Measurements from ENCODE around the gene SUV39H1.
A peak's percentile ranks its signal among the peaks of the same experiment; 100 is the strongest.
"Not testable (repeated sequence)": the region's sequence is repeated elsewhere in the genome, so short reads cannot be mapped to it uniquely, and the experiment has no call there.

SUV39H1 gene

GRCh38 chrX:48696301-48696908 is at the start of gene SUV39H1:
Gene SUV39H1 (plus strand): TSS chrX:48696734. CDS start chrX:48696785, 51 bp downstream.
- DNase-seq = peak; percentile 95
- TF ChIP-seq POLR2A (IDR thresholded peaks at IDR 0.05; ENCODE audit: low read length) (peak; percentile 61), GATA1 (IDR thresholded peaks at IDR 0.05; ENCODE audit: low read depth, low read length) (no peak)

- TF ChIP-seq POLR2A (IDR thresholded peaks at IDR 0.05; ENCODE audit: low read length) (no peak), GATA1 (IDR thresholded peaks at IDR 0.05; ENCODE audit: low read depth, low read length) (no peak)
- DNase-seq = peak; percentile 40 to 47
These were observed 48.2 kb upstream of the SUV39H1 start for GRCh38 chrX:48648336-48648751.

GRCh38 chrX:48649102-48649501 is 47.4 kb upstream of the SUV39H1 start:
- TF ChIP-seq POLR2A (IDR thresholded peaks at IDR 0.05; ENCODE audit: low read length) (no peak), GATA1 (IDR thresholded peaks at IDR 0.05; ENCODE audit: low read depth, low read length) (no peak)
- DNase-seq = no peak

GRCh38 chrX:48652055-48652579 is 44.4 kb upstream of the SUV39H1 start:
- DNase-seq = peak; percentile 5 to 6

DNA sequence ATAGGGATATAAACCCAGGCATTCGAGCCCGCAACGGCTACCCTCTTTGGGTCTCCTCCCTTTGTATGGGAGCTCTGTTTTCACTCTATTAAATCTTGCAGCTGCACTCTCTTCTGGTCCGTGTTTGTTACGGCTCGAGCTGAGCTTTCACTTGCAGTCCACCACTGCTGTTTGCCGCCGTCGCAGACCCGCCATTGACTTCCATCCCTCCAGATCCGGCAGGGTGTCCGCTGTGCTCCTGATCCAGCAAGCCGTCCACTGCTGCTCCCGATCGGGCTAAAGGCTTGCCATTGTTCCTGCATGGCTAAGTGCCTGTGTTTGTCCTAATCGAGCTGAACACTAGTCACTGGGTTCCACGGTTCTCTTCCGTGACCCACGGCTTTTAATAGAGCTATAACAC is 41.8 kb upstream of the SUV39H1 start:
- DNase-seq = not testable (repeated sequence)

DNA sequence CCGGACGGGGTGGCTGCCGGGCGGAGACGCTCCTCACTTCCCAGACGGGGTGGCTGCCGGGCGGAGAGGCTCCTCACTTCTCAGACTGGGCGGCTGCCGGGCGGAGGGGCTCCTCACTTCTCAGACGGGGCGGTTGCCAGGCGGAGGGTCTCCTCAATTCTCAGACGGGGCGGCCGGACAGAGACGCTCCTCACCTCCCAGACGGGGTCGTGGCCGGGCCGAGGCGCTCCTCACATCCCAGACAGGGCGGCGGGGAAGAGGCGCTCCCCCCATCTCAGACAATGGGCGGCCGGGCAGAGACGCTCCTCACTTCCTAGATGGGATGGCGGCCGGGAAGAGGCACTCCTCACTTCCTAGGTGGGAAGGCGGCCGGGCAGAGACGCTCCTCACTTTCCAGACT is 36.8 kb upstream of the SUV39H1 start:
- DNase-seq = not testable (repeated sequence)

DNA sequence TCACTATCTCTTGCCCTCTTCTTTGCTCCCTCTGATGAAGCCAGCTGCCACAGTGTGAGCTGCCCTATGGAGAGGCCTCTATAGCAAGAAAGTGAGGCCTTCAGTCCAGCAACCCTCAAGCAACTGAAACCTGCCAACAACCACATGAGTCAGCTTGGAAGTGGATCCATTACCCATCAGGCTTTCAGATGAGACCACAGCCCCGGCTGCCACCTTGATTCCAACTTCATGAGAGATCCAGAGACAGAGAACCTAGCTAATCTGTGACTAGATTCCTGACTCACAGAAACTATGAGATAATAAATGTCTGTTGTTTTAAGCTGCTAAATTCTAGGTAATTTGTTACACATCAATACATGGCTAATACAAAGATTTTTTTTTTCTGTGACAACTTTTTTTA is 33.3 kb upstream of the SUV39H1 start:
- TF ChIP-seq POLR2A (IDR thresholded peaks at IDR 0.05; ENCODE audit: low read length) (no peak), GATA1 (IDR thresholded peaks at IDR 0.05; ENCODE audit: low read depth, low read length) (no peak)
- DNase-seq = no peak

- TF ChIP-seq GATA1 (IDR thresholded peaks at IDR 0.05; ENCODE audit: low read depth, low read length) (no peak), POLR2A (IDR thresholded peaks at IDR 0.05; ENCODE audit: low read length) (no peak)
- no peak for DNase-seq
These were observed 32.4 kb upstream of the SUV39H1 start for GRCh38 chrX:48664156-48664555.

GRCh38 chrX:48665991-48666390 is 30.5 kb upstream of the SUV39H1 start:
- TF ChIP-seq POLR2A (IDR thresholded peaks at IDR 0.05; ENCODE audit: low read length) = no peak
- no peak for TF ChIP-seq GATA1 (IDR thresholded peaks at IDR 0.05; ENCODE audit: low read depth, low read length)
- DNase-seq = no peak

DNA sequence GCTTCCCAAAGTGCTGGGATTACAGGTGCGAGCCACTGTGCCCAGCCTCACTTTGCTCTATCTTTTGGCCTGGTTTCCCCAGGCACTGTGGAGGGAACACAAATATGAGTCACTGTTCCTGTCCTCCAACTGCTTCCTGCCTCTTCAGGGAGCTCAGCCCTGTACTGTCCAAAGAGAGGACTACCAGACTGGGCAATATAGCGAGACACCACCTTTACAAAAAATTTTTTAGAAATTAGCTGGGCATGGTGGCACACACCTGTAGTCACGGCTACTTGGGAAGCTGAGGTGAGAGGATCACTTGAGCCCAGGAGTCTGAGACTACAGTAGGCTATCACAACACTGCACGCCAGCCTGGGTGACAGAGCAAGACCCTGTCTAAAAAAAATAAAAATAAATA is 29.9 kb upstream of the SUV39H1 start:
- no peak for TF ChIP-seq GATA1 (IDR thresholded peaks at IDR 0.05; ENCODE audit: low read depth, low read length)
- no peak for TF ChIP-seq POLR2A (IDR thresholded peaks at IDR 0.05; ENCODE audit: low read length)
- no peak for DNase-seq

DNA sequence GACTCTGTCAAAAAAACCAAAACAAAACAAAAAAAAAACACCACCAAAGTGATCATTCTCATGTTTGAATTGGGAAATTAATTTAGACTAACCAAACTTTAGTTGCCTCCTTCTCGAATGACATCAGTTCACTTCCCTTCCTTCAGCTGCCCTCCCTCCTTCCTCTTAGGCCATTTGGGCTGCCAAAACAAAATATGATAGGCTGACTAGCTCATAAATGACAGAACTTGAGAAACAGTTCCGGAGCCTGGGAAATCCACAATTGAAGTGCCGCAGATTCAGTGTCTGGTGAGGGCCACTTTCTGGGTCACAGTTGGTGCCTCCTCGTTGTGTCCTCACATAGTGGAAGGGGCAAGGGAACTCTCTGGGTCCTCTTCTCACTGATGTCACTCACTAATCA is 29.0 kb upstream of the SUV39H1 start:
- DNase-seq = no peak
- no peak for TF ChIP-seq POLR2A (IDR thresholded peaks at IDR 0.05; ENCODE audit: low read length)
- no peak for TF ChIP-seq GATA1 (IDR thresholded peaks at IDR 0.05; ENCODE audit: low read depth, low read length)

DNA sequence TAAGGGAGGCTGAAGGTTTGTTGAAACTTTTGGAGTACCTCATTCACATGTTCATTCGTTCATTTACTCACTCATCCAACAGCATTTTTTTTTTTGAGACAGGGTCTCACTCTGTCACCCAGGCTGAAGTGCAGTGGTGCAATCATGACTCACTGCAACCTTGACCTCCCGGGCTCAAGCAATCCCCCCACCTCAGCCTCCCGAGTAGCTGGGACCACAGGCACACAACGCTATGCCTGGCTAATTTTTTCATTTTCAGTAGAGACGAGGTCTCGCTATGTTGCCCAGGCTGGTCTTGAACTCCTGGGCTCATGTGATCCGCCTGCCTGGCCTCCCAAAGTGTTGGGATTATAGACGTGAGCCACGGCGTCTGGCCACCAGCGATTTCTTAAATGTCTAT is 28.3 kb upstream of the SUV39H1 start:
- DNase-seq = not testable (repeated sequence)

GRCh38 chrX:48676106-48676892 is 20.2 kb upstream of the SUV39H1 start:
- TF ChIP-seq POLR2A (IDR thresholded peaks at IDR 0.05; ENCODE audit: low read length) (peak; percentile 47), GATA1 (IDR thresholded peaks at IDR 0.05; ENCODE audit: low read depth, low read length) (no peak)
- DNase-seq = peak; percentile 92 to 93

DNA sequence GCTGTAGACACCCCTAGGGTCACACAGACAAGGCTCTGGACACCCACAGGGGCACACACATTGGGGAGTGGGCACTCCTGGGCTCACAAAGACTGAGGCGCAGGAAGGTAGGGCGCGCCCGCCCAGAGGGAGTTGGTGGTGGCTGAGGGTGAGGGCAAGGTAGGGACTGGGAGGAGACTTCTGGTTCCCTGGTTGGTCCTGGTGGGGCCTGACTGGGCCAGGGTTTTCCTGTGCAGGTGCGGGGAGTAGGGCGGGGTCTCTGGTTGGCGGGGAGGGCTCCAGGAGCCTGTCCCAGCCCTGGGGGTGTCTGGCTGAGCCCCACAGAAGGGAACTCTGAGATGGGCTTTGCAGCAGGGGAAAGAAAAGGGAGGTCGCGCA is 19.7 kb upstream of the SUV39H1 start:
- no peak for DNase-seq
- no peak for TF ChIP-seq GATA1 (IDR thresholded peaks at IDR 0.05; ENCODE audit: low read depth, low read length)
- peak; percentile 1 for TF ChIP-seq POLR2A (IDR thresholded peaks at IDR 0.05; ENCODE audit: low read length)

DNA sequence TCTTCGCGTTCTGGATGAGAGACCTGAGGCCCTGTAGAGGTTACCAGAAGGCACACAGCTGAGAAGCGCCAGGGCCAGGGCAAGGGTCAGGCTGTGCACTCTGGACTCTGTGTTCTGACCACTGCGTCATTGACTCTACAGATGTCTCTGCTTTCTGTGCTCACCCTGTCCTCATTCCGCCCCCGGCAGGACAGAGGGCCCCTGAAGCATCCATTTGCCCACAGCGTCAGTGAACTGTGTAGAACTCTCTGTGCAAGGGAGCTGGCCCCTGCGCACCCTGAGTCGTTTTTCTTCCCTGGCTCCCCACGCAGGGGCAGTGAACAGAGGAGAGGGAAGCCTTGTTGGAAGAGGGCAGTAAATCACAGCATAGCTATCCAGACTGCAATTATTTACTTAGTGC is 19.0 kb upstream of the SUV39H1 start:
- TF ChIP-seq POLR2A (IDR thresholded peaks at IDR 0.05; ENCODE audit: low read length) = no peak
- TF ChIP-seq GATA1 (IDR thresholded peaks at IDR 0.05; ENCODE audit: low read depth, low read length) = no peak

DNA sequence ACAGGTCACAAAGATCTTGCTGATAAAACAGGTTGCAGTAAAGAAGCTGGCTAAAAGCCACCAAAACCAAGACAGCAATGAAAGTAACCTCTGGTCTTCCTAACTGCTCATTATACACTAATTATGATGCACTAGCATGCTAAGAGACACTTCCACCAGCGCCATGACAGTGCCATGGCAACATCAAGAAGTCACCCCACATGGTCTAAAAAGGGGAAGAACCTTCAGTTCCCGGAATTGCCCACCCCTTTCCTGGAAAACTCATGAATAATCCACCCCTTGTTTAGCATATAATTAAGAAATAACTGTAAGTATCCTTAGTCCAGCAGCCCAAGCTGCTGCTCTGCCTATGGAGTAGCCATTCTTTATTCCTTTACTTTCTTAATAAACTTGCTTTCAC is 16.1 kb upstream of the SUV39H1 start:
- DNase-seq = peak; percentile 58 to 73

More for the DNA sequence above, 19.0 kb upstream of the SUV39H1 start:
- DNase-seq = no peak

DNA sequence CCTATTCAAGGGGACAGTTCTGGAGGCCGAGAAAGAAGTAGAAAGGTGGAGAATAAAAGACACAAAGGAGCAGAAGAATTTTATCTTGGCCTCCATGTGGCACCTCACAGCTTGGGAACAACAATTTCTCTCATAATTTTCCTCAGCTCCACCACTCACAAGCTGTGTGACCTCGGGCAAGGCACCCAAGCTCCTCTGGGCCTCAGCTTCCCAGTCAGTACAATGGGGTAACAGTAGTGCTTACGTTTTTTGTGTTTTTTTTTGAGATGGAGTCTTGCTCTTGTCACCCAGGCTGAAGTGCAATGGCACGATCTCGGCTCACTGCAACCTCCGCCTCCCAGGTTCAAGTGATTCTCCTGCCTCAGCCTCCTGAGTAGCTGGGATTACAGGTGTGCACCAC is 15.6 kb upstream of the SUV39H1 start:
- not testable (repeated sequence) for DNase-seq
